ENCODE measurements around the gene DPP3. TPM values are rescaled to one million over a fixed set of nuclear protein-coding genes. Genes with fewer than 3 reads are reported as not detected.
"Not testable (repeated sequence)": the region's sequence is repeated elsewhere in the genome, so short reads cannot be mapped to it uniquely, and the experiment has no call there.

Gene DPP3
- total RNA-seq, 1 experiment from 2014 or later: 76.2 TPM

DNA sequence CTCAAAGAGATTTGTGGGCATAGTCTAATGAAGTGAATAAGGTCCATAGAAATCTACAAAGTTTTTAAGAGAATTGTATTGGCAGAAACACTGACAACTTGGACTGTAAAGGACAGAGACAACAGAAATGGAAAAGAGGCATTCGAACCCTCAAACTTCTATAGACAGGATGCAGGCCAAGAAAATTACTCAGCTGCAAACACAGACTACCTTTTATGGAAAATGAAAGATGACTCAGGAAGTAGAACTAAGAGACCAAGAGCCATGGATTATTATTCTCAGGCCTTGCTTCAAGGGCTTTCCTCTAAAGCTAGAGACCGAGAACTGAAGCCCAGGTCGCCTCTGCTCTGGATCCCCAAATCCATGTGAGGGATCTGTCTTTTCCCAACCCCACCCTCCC is 17.3 kb upstream of the DPP3 start:
- H3K9me3 ChIP-seq (ENCODE audit: insufficient read depth, low read depth): no peaks in the 10 kb centered on the region
- ChIA-PET POLR2A (ENCODE audit: unreplicated experiment) (no interaction called here), CTCF (no interaction called here)
- H3K27ac ChIP-seq: no peak overlapping the region
- H3K4me1 ChIP-seq (replicated peaks; ENCODE audit: insufficient read depth): peaks cover 7% of the 10 kb centered on the region
- H3F3A ChIP-seq (ENCODE audit: insufficient read depth, low read depth): peaks cover 13% of the 10 kb centered on the region
- H3K4me2 ChIP-seq: no peak overlapping the region
- no peaks in the 10 kb centered on the region for H3K9me2 ChIP-seq (ENCODE audit: insufficient read depth)
- H3K27me3 ChIP-seq (ENCODE audit: insufficient read depth, low read depth): no peaks in the 10 kb centered on the region
- no peaks in the 10 kb centered on the region for H3K36me3 ChIP-seq (ENCODE audit: low read depth)
- intact Hi-C loops (cut with micrococcal nuclease; ENCODE audit: unreplicated experiment): no loop called here
- no peaks in the 10 kb centered on the region for H3K79me2 ChIP-seq (ENCODE audit: low read depth)
- no peak for TF ChIP-seq EZH2 (IDR thresholded peaks at IDR 0.05; ENCODE audit: low read depth)
- TF ChIP-seq, protein P1, sequence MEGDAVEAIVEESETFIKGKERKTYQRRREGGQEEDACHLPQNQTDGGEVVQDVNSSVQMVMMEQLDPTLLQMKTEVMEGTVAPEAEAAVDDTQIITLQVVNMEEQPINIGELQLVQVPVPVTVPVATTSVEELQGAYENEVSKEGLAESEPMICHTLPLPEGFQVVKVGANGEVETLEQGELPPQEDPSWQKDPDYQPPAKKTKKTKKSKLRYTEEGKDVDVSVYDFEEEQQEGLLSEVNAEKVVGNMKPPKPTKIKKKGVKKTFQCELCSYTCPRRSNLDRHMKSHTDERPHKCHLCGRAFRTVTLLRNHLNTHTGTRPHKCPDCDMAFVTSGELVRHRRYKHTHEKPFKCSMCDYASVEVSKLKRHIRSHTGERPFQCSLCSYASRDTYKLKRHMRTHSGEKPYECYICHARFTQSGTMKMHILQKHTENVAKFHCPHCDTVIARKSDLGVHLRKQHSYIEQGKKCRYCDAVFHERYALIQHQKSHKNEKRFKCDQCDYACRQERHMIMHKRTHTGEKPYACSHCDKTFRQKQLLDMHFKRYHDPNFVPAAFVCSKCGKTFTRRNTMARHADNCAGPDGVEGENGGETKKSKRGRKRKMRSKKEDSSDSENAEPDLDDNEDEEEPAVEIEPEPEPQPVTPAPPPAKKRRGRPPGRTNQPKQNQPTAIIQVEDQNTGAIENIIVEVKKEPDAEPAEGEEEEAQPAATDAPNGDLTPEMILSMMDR (conservative IDR thresholded peaks at IDR 0.05): no peak
- H2AFZ ChIP-seq: no peak overlapping the region
- DNase-seq: no peak
- no TSS peak for BruUV-seq (replicated peaks)
- no peak overlapping the region for H3K4me3 ChIP-seq
- H4K20me1 ChIP-seq (ENCODE audit: insufficient read depth): no peaks in the 10 kb centered on the region

DNA sequence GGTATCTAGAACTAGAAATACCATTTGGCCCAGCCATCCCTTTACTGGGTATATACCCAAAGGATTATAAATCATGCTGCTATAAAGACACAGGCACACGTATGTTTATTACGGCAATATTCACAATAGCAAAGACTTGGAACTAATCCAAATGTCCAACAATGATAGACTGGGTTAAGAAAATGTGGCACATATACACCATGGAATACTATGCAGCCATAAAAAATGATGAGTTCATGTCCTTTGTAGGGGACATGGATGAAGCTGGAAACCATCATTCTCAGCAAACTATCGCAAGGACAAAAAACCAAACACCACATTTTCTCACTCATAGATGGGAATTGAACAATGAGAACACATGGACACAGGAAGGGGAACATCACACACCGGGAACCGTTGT is 16.1 kb upstream of the DPP3 start:
- intact Hi-C loops (cut with micrococcal nuclease; ENCODE audit: unreplicated experiment); H4K20me1 ChIP-seq (ENCODE audit: insufficient read depth); CTCF ChIA-PET; POLR2A ChIA-PET (ENCODE audit: unreplicated experiment); H3K79me2 ChIP-seq (ENCODE audit: low read depth); H2AFZ ChIP-seq; H3K27me3 ChIP-seq (ENCODE audit: insufficient read depth, low read depth); H3K36me3 ChIP-seq (ENCODE audit: low read depth); H3K4me2 ChIP-seq; BruUV-seq (replicated peaks); DNase-seq; H3K9me3 ChIP-seq (ENCODE audit: insufficient read depth, low read depth); H3K4me1 ChIP-seq (replicated peaks; ENCODE audit: insufficient read depth); H3K9me2 ChIP-seq (ENCODE audit: insufficient read depth); H3K4me3 ChIP-seq; H3K27ac ChIP-seq: not testable (repeated sequence)
- H3F3A ChIP-seq (ENCODE audit: insufficient read depth, low read depth): peaks cover 14% of the 10 kb centered on the region

DNA sequence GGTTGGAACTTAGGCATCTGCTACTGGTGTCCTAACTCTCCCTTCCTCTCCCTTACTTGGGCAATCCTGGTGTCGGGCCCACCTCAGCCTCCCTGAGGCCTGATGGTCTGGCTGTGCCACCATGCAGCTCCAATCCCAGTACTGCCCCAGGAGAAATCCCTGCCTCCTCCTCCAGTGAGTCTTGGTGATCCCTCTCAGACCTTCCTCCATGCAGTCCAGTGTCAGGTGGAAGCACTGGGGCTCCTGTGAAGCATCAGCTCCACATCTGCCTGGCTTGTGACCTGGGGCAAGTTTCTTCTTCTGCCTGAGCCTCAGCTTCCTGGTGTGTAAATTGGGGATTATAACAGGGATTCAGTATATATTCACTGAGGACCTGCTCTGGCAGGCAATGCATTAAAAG is 15.3 kb upstream of the DPP3 start:
- no TSS peak for BruUV-seq (replicated peaks)
- no peak overlapping the region for H3K4me2 ChIP-seq
- POLR2A ChIA-PET (ENCODE audit: unreplicated experiment): no interaction called here

More for the DNA sequence above, 15.3 kb upstream of the DPP3 start:
- Histone ChIP-seq H3K36me3 (ENCODE audit: low read depth) (no peaks in the 10 kb centered on the region), H3K9me2 (ENCODE audit: insufficient read depth) (no peaks in the 10 kb centered on the region), H3K4me1 (replicated peaks; ENCODE audit: insufficient read depth) (peaks cover 10% of the 10 kb centered on the region), H3K9me3 (ENCODE audit: insufficient read depth, low read depth) (no peaks in the 10 kb centered on the region), H3K27ac (no peak overlapping the region), H4K20me1 (ENCODE audit: insufficient read depth) (no peaks in the 10 kb centered on the region), H3K27me3 (ENCODE audit: insufficient read depth, low read depth) (no peaks in the 10 kb centered on the region), H3F3A (ENCODE audit: insufficient read depth, low read depth) (peaks cover 14% of the 10 kb centered on the region; the same call in 1 of the 2 replicates), H3K4me3 (no peak overlapping the region), H2AFZ (no peak overlapping the region), H3K79me2 (ENCODE audit: low read depth) (no peaks in the 10 kb centered on the region)
- TF ChIP-seq EZH2 (IDR thresholded peaks at IDR 0.05; ENCODE audit: low read depth): no peak
- TF ChIP-seq, protein P1 (conservative IDR thresholded peaks at IDR 0.05): no peak
- CTCF ChIA-PET: no interaction called here
- intact Hi-C loops (cut with micrococcal nuclease; ENCODE audit: unreplicated experiment): no loop called here
- DNase-seq: no peak

Measured in PC-9 (cell line).